Smooth muscle cell (in vitro differentiated cells): ENCODE results near the gene GOLGA1. TPM values are rescaled to one million over a fixed set of nuclear protein-coding genes. Genes with fewer than 3 reads are reported as not detected.
"Not testable (repeated sequence)": the region's sequence is repeated elsewhere in the genome, so short reads cannot be mapped to it uniquely, and the experiment has no call there.

Source experiments
- DNase-seq: peaks from one replicate; lab custom pipeline; 2025; ENCODE audit not compliant: unreplicated experiment; lab: John Stamatoyannopoulos, UW
- H2AFZ ChIP-seq: fragments of 200-600 bp; sonication (generic); 2 replicates; pipeline ENCODE4 v1.6.0; 2016; ENCODE audit warnings: antibody characterized with exemption, low read depth, mild to moderate bottlenecking
- H3F3A ChIP-seq: fragments of 200-600 bp; sonication (generic); 2 replicates; pipeline ENCODE4 v1.6.0; 2017; ENCODE audit warnings: antibody characterized with exemption, low read depth
- H3K27ac ChIP-seq: fragments of 200-600 bp; sonication (generic); 2 replicates; pipeline ENCODE4 v1.5.1; 2016; ENCODE audit warnings: low read depth, mild to moderate bottlenecking
- H3K27me3 ChIP-seq: fragments of 200-600 bp; sonication (generic); 2 replicates; pipeline ENCODE4 v1.6.1; 2016; ENCODE audit warnings: low read depth, mild to moderate bottlenecking
- H3K36me3 ChIP-seq: fragments of 200-600 bp; sonication (generic); 2 replicates; pipeline ENCODE4 v1.5.1; 2016; ENCODE audit warnings: low read depth
- H3K4me1 ChIP-seq: fragments of 200-600 bp; sonication (generic); 2 replicates; pipeline ENCODE4 v1.5.1; 2016; ENCODE audit warnings: low read depth
- H3K4me2 ChIP-seq: fragments of 200-600 bp; sonication (generic); 2 replicates; pipeline ENCODE4 v1.6.0; 2016; ENCODE audit warnings: mild to moderate bottlenecking
- H3K4me3 ChIP-seq: fragments of 200-600 bp; sonication (generic); 2 replicates; pipeline ENCODE4 v1.5.1; 2016; ENCODE audit warnings: mild to moderate bottlenecking
- H3K79me2 ChIP-seq: fragments of 200-600 bp; sonication (generic); 2 replicates; pipeline ENCODE4 v1.6.0; 2016; ENCODE audit warnings: low read depth, mild to moderate bottlenecking
- H3K9ac ChIP-seq: fragments of 200-600 bp; sonication (generic); 2 replicates; pipeline ENCODE4 v1.6.0; 2016; ENCODE audit warnings: low read depth
- H3K9me3 ChIP-seq: fragments of 200-600 bp; sonication (generic); replicated peaks from 2 replicates; pipeline ENCODE4 v1.5.1; 2016; ENCODE audit warnings: low read depth
- H4K20me1 ChIP-seq: fragments of 200-600 bp; sonication (generic); 2 replicates; pipeline ENCODE4 v1.6.0; 2016; ENCODE audit warnings: low read depth
- CTCF ChIP-seq: fragments of 200-600 bp; sonication (generic); IDR thresholded peaks from 2 replicates; pipeline ENCODE4 v1.5.1; 2017; ENCODE audit warnings: borderline replicate concordance, mild to moderate bottlenecking, antibody characterized with exemption; ENCODE audit not compliant: insufficient read depth, poor library complexity, severe bottlenecking
- WGBS: methylation state at CpG from one replicate; pipeline ENCODE4 v1.1.7; 2016; ENCODE audit warnings: low lambda C conversion rate; 5-methylcytosine and 5-hydroxymethylcytosine counted together
- polyA plus RNA-seq: library from polyadenylated mRNA; unstranded; fragments of >200 nt; fragmentation: Nextera tagmentation; extraction: Ambion mirVana; gene quantifications from 2 replicates; pipeline ENCODE4 v1.2.1, GENCODE V29; 2016
- total RNA-seq: library from RNA; depleted of rRNA; stranded (reverse); fragments of >200 nt; gene quantifications from 2 replicates; pipeline ENCODE4 v1.2.3, GENCODE V29; 2014

GOLGA1 gene
- total and polyA plus RNA-seq, 2 experiments from 2014 or later = 6.8 to 11.0 TPM

- WGBS = 95% methylated on average over 9 of the region's 9 CpGs
These were observed 27.4 kb upstream of the GOLGA1 start for GRCh38 chr9:124968238-124968637.

GRCh38 chr9:124965775-124966568, 25.1 kb upstream of the GOLGA1 start:
- not testable (repeated sequence) for H4K20me1 ChIP-seq, H3F3A ChIP-seq, H3K27ac ChIP-seq, H3K4me1 ChIP-seq, H3K9me3 ChIP-seq, H3K9ac ChIP-seq, H3K27me3 ChIP-seq, H3K79me2 ChIP-seq, H2AFZ ChIP-seq, DNase-seq, H3K4me2 ChIP-seq, H3K36me3 ChIP-seq, H3K4me3 ChIP-seq
- 84% methylated on average over 5 of the region's 5 CpGs for WGBS

More at GRCh38 chr9:124968238-124968637, 27.4 kb upstream of the GOLGA1 start:
- Histone ChIP-seq H3K4me2 (no peak overlapping the region), H3K9ac (no peak overlapping the region), H4K20me1 (no peaks in the 10 kb centered on the region), H2AFZ (no peak overlapping the region), H3K4me3 (no peak overlapping the region), H3K9me3 (no peaks in the 10 kb centered on the region), H3K79me2 (no peaks in the 10 kb centered on the region), H3K4me1 (no peaks in the 10 kb centered on the region), H3K27me3 (no peaks in the 10 kb centered on the region), H3K36me3 (no peaks in the 10 kb centered on the region), H3F3A (no peaks in the 10 kb centered on the region), H3K27ac (no peak overlapping the region)
- no peak for DNase-seq
- TF ChIP-seq CTCF = no peak

- Histone ChIP-seq H4K20me1 (no peaks in the 10 kb centered on the region), H3K4me2 (no peak overlapping the region), H3K4me3 (no peak overlapping the region), H2AFZ (no peak overlapping the region), H3K79me2 (no peaks in the 10 kb centered on the region), H3K27me3 (no peaks in the 10 kb centered on the region), H3K36me3 (no peaks in the 10 kb centered on the region), H3K27ac (no peak overlapping the region), H3K9ac (no peak overlapping the region), H3F3A (no peaks in the 10 kb centered on the region), H3K9me3 (no peaks in the 10 kb centered on the region), H3K4me1 (no peaks in the 10 kb centered on the region)
- TF ChIP-seq CTCF = no peak
- DNase-seq = no peak
- WGBS = 88% methylated on average over 2 of the region's 2 CpGs
These were observed 23.7 kb upstream of the GOLGA1 start for GRCh38 chr9:124964604-124965003.

GRCh38 chr9:124964056-124964455, 23.2 kb upstream of the GOLGA1 start:
- Histone ChIP-seq H4K20me1 (no peaks in the 10 kb centered on the region), H3K9ac (no peak overlapping the region), H3F3A (no peaks in the 10 kb centered on the region), H3K4me2 (no peak overlapping the region), H3K27me3 (no peaks in the 10 kb centered on the region), H3K4me1 (no peaks in the 10 kb centered on the region), H3K9me3 (no peaks in the 10 kb centered on the region), H3K79me2 (no peaks in the 10 kb centered on the region), H3K36me3 (no peaks in the 10 kb centered on the region), H2AFZ (no peak overlapping the region), H3K4me3 (no peak overlapping the region), H3K27ac (no peak overlapping the region)
- TF ChIP-seq CTCF = no peak
- no peak for DNase-seq
- 86% methylated on average over 2 of the region's 2 CpGs for WGBS
